Measurements from ENCODE around the gene TAGLN2. TPM values are rescaled to one million over a fixed set of nuclear protein-coding genes. Genes with fewer than 3 reads are reported as not detected.

The TAGLN2 gene
- total RNA-seq, 1 donor from 2014 or later = 110 TPM

- no peak overlapping the region for H3K4me3 ChIP-seq
- no peak for DNase-seq
- TF ChIP-seq CTCF (IDR thresholded peaks at IDR 0.05; ENCODE audit: borderline replicate concordance) = no peak
- no peak overlapping the region for H3K27ac ChIP-seq (replicated peaks)
- peaks cover 82% of the 10 kb centered on the region for H3K4me1 ChIP-seq
- no peaks in the 10 kb centered on the region for H3K27me3 ChIP-seq (ENCODE audit: low read depth)
- peaks cover 47% of the 10 kb centered on the region for H3K36me3 ChIP-seq
- intact Hi-C loops (cut with micrococcal nuclease) = no loop called here
- no peaks in the 10 kb centered on the region for H3K9me3 ChIP-seq (replicated peaks)
Observed at GRCh38 chr1:159918352-159919200, 6.7 kb downstream of the TAGLN2 start.

- intact Hi-C loops (cut with micrococcal nuclease) = no loop called here
- no peaks in the 10 kb centered on the region for H3K27me3 ChIP-seq (ENCODE audit: low read depth)
- no peak for TF ChIP-seq CTCF (IDR thresholded peaks at IDR 0.05; ENCODE audit: borderline replicate concordance)
- H3K36me3 ChIP-seq = peaks cover 47% of the 10 kb centered on the region
- no peaks in the 10 kb centered on the region for H3K9me3 ChIP-seq (replicated peaks)
- peaks cover 78% of the 10 kb centered on the region for H3K4me1 ChIP-seq
- H3K4me3 ChIP-seq = no peak overlapping the region
- no peak for DNase-seq
- H3K27ac ChIP-seq (replicated peaks) = peak overlapping the region; percentile 36
Observed at GRCh38 chr1:159917533-159918351, 7.6 kb downstream of the TAGLN2 start.

- Histone ChIP-seq H3K27ac (replicated peaks) (peak overlapping the region; percentile 63), H3K36me3 (peaks cover 47% of the 10 kb centered on the region), H3K27me3 (ENCODE audit: low read depth) (no peaks in the 10 kb centered on the region), H3K9me3 (replicated peaks) (no peaks in the 10 kb centered on the region), H3K4me3 (no peak overlapping the region), H3K4me1 (peaks cover 72% of the 10 kb centered on the region)
- no peak for DNase-seq
- intact Hi-C loops (cut with micrococcal nuclease) = no loop called here
- no peak for TF ChIP-seq CTCF (IDR thresholded peaks at IDR 0.05; ENCODE audit: borderline replicate concordance)
Observed at GRCh38 chr1:159916242-159917051, 8.9 kb downstream of the TAGLN2 start.

GRCh38 chr1:159915571-159916241 is 9.6 kb downstream of the TAGLN2 start:
- H3K27me3 ChIP-seq (ENCODE audit: low read depth) = no peaks in the 10 kb centered on the region
- peak overlapping the region; percentile 63 for H3K27ac ChIP-seq (replicated peaks)
- no peak for TF ChIP-seq CTCF (IDR thresholded peaks at IDR 0.05; ENCODE audit: borderline replicate concordance)
- intact Hi-C loops (cut with micrococcal nuclease) = no loop called here
- H3K36me3 ChIP-seq = peaks cover 44% of the 10 kb centered on the region
- H3K4me1 ChIP-seq = peaks cover 72% of the 10 kb centered on the region
- H3K4me3 ChIP-seq = no peak overlapping the region
- no peaks in the 10 kb centered on the region for H3K9me3 ChIP-seq (replicated peaks)
- DNase-seq = no peak
